ENCODE results near the gene CD8B2.

DNA sequence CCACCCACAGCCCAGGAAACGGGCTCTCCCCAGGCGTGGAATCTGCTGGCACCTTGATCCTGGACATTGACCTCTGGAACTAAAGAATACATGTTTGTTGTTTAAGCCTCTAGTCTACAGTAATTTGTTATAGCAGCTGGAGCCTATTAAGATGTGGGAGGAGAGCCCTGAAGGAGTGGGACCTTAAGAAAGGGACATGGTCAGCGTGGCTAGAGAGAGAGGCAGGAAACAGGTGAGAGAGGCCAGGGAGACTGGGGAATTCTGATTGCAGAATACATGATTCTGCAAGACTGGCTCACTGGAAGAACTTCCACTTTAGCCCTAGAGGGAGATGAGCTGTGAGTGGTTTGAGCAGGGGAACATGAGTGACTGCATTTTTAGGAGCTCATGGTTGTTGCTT is 83.2 kb downstream of the CD8B2 start:
- no peak for TF ChIP-seq EZH2 (IDR thresholded peaks at IDR 0.05)
- TF ChIP-seq, protein P1, sequence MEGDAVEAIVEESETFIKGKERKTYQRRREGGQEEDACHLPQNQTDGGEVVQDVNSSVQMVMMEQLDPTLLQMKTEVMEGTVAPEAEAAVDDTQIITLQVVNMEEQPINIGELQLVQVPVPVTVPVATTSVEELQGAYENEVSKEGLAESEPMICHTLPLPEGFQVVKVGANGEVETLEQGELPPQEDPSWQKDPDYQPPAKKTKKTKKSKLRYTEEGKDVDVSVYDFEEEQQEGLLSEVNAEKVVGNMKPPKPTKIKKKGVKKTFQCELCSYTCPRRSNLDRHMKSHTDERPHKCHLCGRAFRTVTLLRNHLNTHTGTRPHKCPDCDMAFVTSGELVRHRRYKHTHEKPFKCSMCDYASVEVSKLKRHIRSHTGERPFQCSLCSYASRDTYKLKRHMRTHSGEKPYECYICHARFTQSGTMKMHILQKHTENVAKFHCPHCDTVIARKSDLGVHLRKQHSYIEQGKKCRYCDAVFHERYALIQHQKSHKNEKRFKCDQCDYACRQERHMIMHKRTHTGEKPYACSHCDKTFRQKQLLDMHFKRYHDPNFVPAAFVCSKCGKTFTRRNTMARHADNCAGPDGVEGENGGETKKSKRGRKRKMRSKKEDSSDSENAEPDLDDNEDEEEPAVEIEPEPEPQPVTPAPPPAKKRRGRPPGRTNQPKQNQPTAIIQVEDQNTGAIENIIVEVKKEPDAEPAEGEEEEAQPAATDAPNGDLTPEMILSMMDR (IDR thresholded peaks at IDR 0.05): no peak
- TF ChIP-seq EZH2phosphoT487 (IDR thresholded peaks at IDR 0.05): no peak

Data from neural progenitor cell (in vitro differentiated cells).